Breast epithelium (tissue), 3 donors: ENCODE measurements around the gene ANKS1A.

Experiments
- POLR2AphosphoS5 ChIP-seq, 3 donors: sonication (generic); formaldehyde crosslinking; IDR thresholded peaks; one replicate each; pipeline ENCODE4 v1.6.1; 2017; ENCODE audit warnings: antibody characterized with exemption in 3 of 3
- TF ChIP-seq, protein P1 (sequence below), 3 donors: fragments of 450-650 bp; IDR thresholded peaks; one replicate each; pipeline ENCODE4 v1.5.1; 2016 to 2017; ENCODE audit warnings: antibody characterized with exemption in 3 of 3, mild to moderate bottlenecking in 3 of 3, moderate library complexity in 3 of 3

DNA sequence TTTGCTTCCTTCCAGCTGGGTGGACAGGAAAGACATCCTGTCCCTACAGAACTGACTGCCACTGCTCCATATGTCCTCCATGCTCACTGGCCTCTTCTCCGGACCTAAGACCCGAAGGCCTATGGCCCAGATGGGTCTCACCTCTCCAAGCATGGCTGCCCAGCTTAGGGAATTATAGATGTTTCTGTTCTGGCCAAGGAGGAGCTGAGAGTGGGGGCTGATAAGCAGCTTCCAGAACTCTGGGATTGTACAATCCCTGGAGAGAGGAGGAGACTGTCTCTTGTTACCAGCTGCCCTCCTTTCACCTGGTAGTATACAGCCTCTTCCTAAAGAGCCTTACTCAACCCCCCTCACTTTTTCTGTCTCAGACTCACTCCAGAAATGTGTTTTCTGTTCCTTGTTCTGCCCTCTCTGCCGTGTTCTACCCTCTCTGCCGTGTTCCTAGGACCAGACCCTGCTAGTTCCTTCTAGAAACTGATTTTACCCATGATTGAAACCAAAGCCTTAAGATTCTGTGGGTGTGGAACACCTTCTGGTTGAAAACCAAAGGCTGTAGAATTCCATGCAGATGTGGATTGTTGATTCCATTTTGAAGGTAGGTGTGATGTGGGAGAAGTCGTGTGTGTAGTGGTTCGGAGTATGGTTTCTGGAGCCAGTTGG lies 28.7 kb downstream of the ANKS1A start:
- TF ChIP-seq, protein P1, sequence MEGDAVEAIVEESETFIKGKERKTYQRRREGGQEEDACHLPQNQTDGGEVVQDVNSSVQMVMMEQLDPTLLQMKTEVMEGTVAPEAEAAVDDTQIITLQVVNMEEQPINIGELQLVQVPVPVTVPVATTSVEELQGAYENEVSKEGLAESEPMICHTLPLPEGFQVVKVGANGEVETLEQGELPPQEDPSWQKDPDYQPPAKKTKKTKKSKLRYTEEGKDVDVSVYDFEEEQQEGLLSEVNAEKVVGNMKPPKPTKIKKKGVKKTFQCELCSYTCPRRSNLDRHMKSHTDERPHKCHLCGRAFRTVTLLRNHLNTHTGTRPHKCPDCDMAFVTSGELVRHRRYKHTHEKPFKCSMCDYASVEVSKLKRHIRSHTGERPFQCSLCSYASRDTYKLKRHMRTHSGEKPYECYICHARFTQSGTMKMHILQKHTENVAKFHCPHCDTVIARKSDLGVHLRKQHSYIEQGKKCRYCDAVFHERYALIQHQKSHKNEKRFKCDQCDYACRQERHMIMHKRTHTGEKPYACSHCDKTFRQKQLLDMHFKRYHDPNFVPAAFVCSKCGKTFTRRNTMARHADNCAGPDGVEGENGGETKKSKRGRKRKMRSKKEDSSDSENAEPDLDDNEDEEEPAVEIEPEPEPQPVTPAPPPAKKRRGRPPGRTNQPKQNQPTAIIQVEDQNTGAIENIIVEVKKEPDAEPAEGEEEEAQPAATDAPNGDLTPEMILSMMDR (IDR thresholded peaks at IDR 0.05) = no peak
- TF ChIP-seq POLR2AphosphoS5 (IDR thresholded peaks at IDR 0.05) = no peak
